Natural killer cell (primary cell): ENCODE measurements around the gene PXMP4. TPM values are rescaled to one million over a fixed set of nuclear protein-coding genes. Genes with fewer than 3 reads are reported as not detected.

Source experiments
- ATAC-seq, 3 donors: fragments of 150-1000 bp in 2 of 3; fragments of 200-7000 bp in 1 of 3; cut with Tn5 transposase; 1 replicate in 1 of 3; 2 replicates in 2 of 3; pipeline ENCODE4 v1.10.0; 2021; ENCODE audit warnings: mild to moderate bottlenecking in 2 of 3, moderate library complexity in 2 of 3
- DNase-seq, 2 donors: peaks; one replicate each; pipeline versions ENCODE4 v3.0.0 to v3.0.0-alpha.2; 2013 to 2021; ENCODE audit warnings: mixed read lengths in 1 of 2
- H3K27ac ChIP-seq: one replicate; pipeline ENCODE4 v1.5.1; 2013; ENCODE audit warnings: mild to moderate bottlenecking, low read length
- H3K27me3 ChIP-seq: one replicate; pipeline ENCODE4 v1.6.1; 2013; ENCODE audit warnings: low read length; ENCODE audit not compliant: control insufficient read depth, insufficient read depth
- H3K36me3 ChIP-seq: one replicate; pipeline ENCODE4 v1.6.1; 2013; ENCODE audit warnings: low read length; ENCODE audit not compliant: control insufficient read depth, insufficient read depth
- H3K4me1 ChIP-seq: one replicate; pipeline ENCODE4 v1.6.1; 2013; ENCODE audit warnings: low read length; ENCODE audit not compliant: control insufficient read depth, insufficient read depth
- H3K4me3 ChIP-seq: one replicate; pipeline ENCODE4 v1.5.1; 2013; ENCODE audit warnings: low read length
- H3K9me3 ChIP-seq: one replicate; pipeline ENCODE4 v1.6.1; 2013; ENCODE audit warnings: low read length; ENCODE audit not compliant: control insufficient read depth, insufficient read depth
- H3K27ac Mint-ChIP-seq, 2 donors: one replicate each; pipeline ENCODE4 v1.8.0; 2022; ENCODE audit warnings: mild to moderate bottlenecking in 2 of 2, mixed read lengths in 2 of 2, moderate library complexity in 1 of 2
- H3K27me3 Mint-ChIP-seq, 2 donors: one replicate each; pipeline ENCODE4 v1.8.0; 2022; ENCODE audit warnings: low read depth in 2 of 2, mixed read lengths in 2 of 2
- H3K36me3 Mint-ChIP-seq: one replicate; pipeline ENCODE4 v1.8.0; 2022; ENCODE audit warnings: mixed read lengths
- H3K4me1 Mint-ChIP-seq, 2 donors: one replicate each; pipeline ENCODE4 v1.8.0; 2022; ENCODE audit warnings: mixed read lengths in 2 of 2
- H3K4me3 Mint-ChIP-seq: one replicate; pipeline ENCODE4 v1.8.0; 2022; ENCODE audit warnings: mild to moderate bottlenecking, moderate library complexity, mixed read lengths
- H3K9me3 Mint-ChIP-seq, 2 donors: one replicate each; pipeline ENCODE4 v1.8.0; 2022; ENCODE audit warnings: mixed read lengths in 2 of 2
- CTCF ChIP-seq: fragments of 200-600 bp; IDR thresholded peaks from one replicate; pipeline ENCODE4 v1.8.0; 2022; ENCODE audit warnings: antibody characterized with exemption
- WGBS: methylation state at CpG from one replicate; pipeline ENCODE4 v1.1.7; 2013; ENCODE audit warnings: missing lambda C conversion rate; ENCODE audit not compliant: insufficient coverage; 5-methylcytosine and 5-hydroxymethylcytosine counted together
- intact Hi-C: fragments of 100-400 bp; cut with micrococcal nuclease; formaldehyde crosslinking; loops from one replicate; pipeline ENCODE4 v1.14.2; 2022
- total RNA-seq, 4 donors: library from RNA; stranded (reverse); fragments of 120-200 nt in 1 of 4; gene quantifications; one replicate each; pipeline versions ENCODE4 v1.2.3 to v1.2.4, GENCODE V29; 2013 to 2022

The PXMP4 gene
- total RNA-seq, 3 donors from 2014 or later (not counting 1 experiment from before 2014, with no cell fraction given), result 4.7 to 6.6 (median 6.2) TPM

- TF ChIP-seq CTCF, result peak; percentile 16
- intact Hi-C loops, result loop anchor here (1.0 to 2.0 kb wide), 2 partner anchors 20 to 34 kb away; partner anchors contain the start of genes ACTL10 and PXMP4
- H3K36me3 ChIP-seq, result no peaks in the 10 kb centered on the region
- WGBS, result 3% methylated on average over 101 of the region's 101 CpGs
- no peaks in the 10 kb centered on the region for H3K9me3 ChIP-seq
- Mint-ChIP-seq H3K36me3 (no peaks in the 10 kb centered on the region), H3K4me1 (peaks cover 19 to 24% of the 10 kb centered on the region in 2 donors), H3K27ac (peak within 1 kb of the TSS; percentile 73 to 85), H3K4me3 (peak within 1 kb of the TSS; percentile 83), H3K27me3 (no peaks in the 10 kb centered on the region), H3K9me3 (no peaks in the 10 kb centered on the region)
- no peaks in the 10 kb centered on the region for H3K27me3 ChIP-seq
- peaks cover 39% of the 10 kb centered on the region for H3K4me1 ChIP-seq
- DNase-seq (peak; percentile 94 to 95), ATAC-seq (peak; percentile 91 to 97 (median 96))
- peak within 1 kb of the TSS; percentile 25 for H3K4me3 ChIP-seq
- peak within 1 kb of the TSS; percentile 49 for H3K27ac ChIP-seq
Observed at GRCh38 chr20:33686100-33686983, 33.8 kb downstream of the PXMP4 start, which contains the start of gene E2F1. E2F1 (minus strand) TSS chr20:33686385; CDS start chr20:33686264, 121 bp downstream.

- peaks cover 31% of the 10 kb centered on the region for H3K4me1 ChIP-seq
- peak overlapping the region in 1 of 2 donors; percentile 65 for H3K27ac Mint-ChIP-seq
- H3K4me1 Mint-ChIP-seq, result peaks cover 19 to 24% of the 10 kb centered on the region in 2 donors
- intact Hi-C loops, result loop anchor here (1.0 to 2.0 kb wide), 2 partner anchors 19 to 35 kb away; partner anchors contain the start of genes ACTL10 and PXMP4
- H3K36me3 ChIP-seq, result no peaks in the 10 kb centered on the region
- WGBS, result under 1% methylated on average over 53 of the region's 53 CpGs
- H3K36me3 Mint-ChIP-seq, result no peaks in the 10 kb centered on the region
- peak in 1 of 2 donors; percentile 60 for DNase-seq
- H3K27me3 Mint-ChIP-seq, result no peaks in the 10 kb centered on the region
- no peak for TF ChIP-seq CTCF
- peak overlapping the region; percentile 63 for H3K4me3 Mint-ChIP-seq
- peak in 1 of 3 donors; percentile 36 for ATAC-seq
- no peaks in the 10 kb centered on the region for H3K27me3 ChIP-seq
- no peaks in the 10 kb centered on the region for H3K9me3 Mint-ChIP-seq
- peak overlapping the region; percentile 8 for H3K4me3 ChIP-seq
- H3K27ac ChIP-seq, result no peak overlapping the region
- no peaks in the 10 kb centered on the region for H3K9me3 ChIP-seq
Observed at GRCh38 chr20:33685328-33686099, 34.6 kb downstream of the PXMP4 start.

GRCh38 chr20:33684533-33685327 is 35.4 kb downstream of the PXMP4 start:
- intact Hi-C loops, result no loop called here
- Mint-ChIP-seq H3K36me3 (no peaks in the 10 kb centered on the region), H3K27me3 (no peaks in the 10 kb centered on the region), H3K9me3 (no peaks in the 10 kb centered on the region), H3K4me1 (peaks cover 13 to 20% of the 10 kb centered on the region in 2 donors), H3K4me3 (peak overlapping the region; percentile 35), H3K27ac (peak overlapping the region in 1 of 2 donors; percentile 65)
- WGBS, result 72% methylated on average over 10 of the region's 10 CpGs
- peaks cover 32% of the 10 kb centered on the region for H3K4me1 ChIP-seq
- no peak overlapping the region for H3K4me3 ChIP-seq
- no peaks in the 10 kb centered on the region for H3K27me3 ChIP-seq
- DNase-seq (peak in 1 of 2 donors; percentile 3), ATAC-seq (no peak)
- H3K9me3 ChIP-seq, result no peaks in the 10 kb centered on the region
- no peak for TF ChIP-seq CTCF
- H3K27ac ChIP-seq, result no peak overlapping the region
- no peaks in the 10 kb centered on the region for H3K36me3 ChIP-seq
